PC-3 (cell line): ENCODE data around the gene CEBPB.
A peak's percentile ranks its signal among the peaks of the same experiment; 100 is the strongest.

Experiments used
- EZH2 ChIP-seq: fragments of 300-600 bp; sonication (generic); IDR thresholded peaks from one replicate; pipeline ENCODE4 v1.6.1; 2017; ENCODE audit warnings: antibody characterized with exemption, mild to moderate bottlenecking, low read length; ENCODE audit not compliant: unreplicated experiment
- TF ChIP-seq, protein P1 (sequence below): fragments of 300-600 bp; sonication (generic); conservative IDR thresholded peaks from 2 replicates; pipeline ENCODE4 v1.5.1; 2017; ENCODE audit warnings: antibody characterized with exemption, low read depth, mild to moderate bottlenecking, low read length

DNA sequence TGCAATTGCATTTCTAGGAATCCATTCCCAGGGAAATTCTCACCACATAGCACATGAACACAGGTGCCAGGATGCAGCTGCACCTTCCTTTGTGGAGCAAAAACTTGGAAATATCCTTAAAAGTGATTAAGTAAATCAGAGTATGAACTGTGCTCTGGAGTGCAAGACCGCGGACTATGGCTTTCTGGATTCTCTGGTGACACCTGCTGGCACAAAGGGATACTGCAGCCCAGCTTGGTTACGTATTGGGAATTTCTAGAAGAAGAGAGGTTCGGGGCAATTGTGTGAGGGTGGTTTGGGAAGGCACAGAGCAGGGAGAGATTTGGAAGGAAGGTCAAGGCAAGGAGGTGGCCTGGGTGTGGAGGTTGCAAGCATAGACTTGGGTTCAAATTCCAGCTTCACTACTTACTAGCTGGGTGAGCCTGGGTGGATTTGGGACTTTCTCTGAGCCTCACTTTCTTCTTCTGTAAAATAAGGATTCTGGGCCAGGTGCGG is 21.3 kb upstream of the CEBPB start:
- TF ChIP-seq, protein P1, sequence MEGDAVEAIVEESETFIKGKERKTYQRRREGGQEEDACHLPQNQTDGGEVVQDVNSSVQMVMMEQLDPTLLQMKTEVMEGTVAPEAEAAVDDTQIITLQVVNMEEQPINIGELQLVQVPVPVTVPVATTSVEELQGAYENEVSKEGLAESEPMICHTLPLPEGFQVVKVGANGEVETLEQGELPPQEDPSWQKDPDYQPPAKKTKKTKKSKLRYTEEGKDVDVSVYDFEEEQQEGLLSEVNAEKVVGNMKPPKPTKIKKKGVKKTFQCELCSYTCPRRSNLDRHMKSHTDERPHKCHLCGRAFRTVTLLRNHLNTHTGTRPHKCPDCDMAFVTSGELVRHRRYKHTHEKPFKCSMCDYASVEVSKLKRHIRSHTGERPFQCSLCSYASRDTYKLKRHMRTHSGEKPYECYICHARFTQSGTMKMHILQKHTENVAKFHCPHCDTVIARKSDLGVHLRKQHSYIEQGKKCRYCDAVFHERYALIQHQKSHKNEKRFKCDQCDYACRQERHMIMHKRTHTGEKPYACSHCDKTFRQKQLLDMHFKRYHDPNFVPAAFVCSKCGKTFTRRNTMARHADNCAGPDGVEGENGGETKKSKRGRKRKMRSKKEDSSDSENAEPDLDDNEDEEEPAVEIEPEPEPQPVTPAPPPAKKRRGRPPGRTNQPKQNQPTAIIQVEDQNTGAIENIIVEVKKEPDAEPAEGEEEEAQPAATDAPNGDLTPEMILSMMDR: peak; percentile 99
- no peak for TF ChIP-seq EZH2
